Hepatocyte (in vitro differentiated cells): Measurements from ENCODE around the gene TEX22.

Source experiments
- CTCF ChIP-seq: fragments of 200-600 bp; sonication (generic); IDR thresholded peaks from 2 replicates; pipeline ENCODE4 v1.5.1; 2016; ENCODE audit warnings: antibody characterized with exemption, mild to moderate bottlenecking; ENCODE audit not compliant: poor library complexity
- EZH2 ChIP-seq: fragments of 200-600 bp; sonication (generic); IDR thresholded peaks from 2 replicates; pipeline ENCODE4 v1.6.1; 2016; ENCODE audit warnings: antibody characterized with exemption, mild to moderate bottlenecking, borderline replicate concordance

- no peak for TF ChIP-seq CTCF
- TF ChIP-seq EZH2, result no peak
These were observed 23.6 kb downstream of the TEX22 start for GRCh38 chr14:105421723-105422615.
